CD4-positive, alpha-beta T cell treated with Interleukin-21 for 1 hour (primary cell): ENCODE results near the gene TNIK.
A peak's percentile ranks its signal among the peaks of the same experiment; 100 is the strongest.
"Not testable (repeated sequence)": the region's sequence is repeated elsewhere in the genome, so short reads cannot be mapped to it uniquely, and the experiment has no call there.

Source experiments
- DNase-seq: peaks from one replicate; pipeline ENCODE4 v3.0.0-alpha.2; 2020

Gene TNIK

DNA sequence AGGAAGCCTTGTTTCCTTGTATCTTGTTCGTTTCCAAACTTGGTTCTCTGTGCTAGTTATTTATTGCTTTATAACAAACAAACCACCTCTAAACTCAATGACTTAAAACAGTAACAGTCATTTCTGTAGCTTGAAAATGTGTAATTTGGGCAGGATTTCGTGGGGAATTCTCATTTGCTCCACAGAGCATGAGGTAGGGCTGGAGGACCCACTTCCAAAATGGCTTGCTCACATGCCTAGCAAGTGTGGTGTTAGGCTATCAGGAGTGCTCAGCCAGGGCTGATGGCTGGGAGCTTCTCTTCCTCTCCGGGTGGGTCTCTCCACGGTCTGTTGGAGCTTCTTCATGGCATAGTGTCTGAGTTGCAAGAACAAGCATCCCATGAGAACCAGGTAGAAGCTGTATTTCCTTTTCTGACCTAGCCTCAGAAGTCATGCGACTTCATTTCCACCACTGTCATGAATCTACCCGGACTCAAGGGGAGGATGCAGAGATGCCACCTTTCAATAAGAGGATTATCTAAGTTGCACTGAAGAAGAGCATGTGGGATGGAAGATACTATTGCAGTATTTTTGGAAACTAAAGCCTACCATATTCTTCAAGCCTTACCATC, 8.2 kb upstream of the TNIK start:
- no peak for DNase-seq

DNA sequence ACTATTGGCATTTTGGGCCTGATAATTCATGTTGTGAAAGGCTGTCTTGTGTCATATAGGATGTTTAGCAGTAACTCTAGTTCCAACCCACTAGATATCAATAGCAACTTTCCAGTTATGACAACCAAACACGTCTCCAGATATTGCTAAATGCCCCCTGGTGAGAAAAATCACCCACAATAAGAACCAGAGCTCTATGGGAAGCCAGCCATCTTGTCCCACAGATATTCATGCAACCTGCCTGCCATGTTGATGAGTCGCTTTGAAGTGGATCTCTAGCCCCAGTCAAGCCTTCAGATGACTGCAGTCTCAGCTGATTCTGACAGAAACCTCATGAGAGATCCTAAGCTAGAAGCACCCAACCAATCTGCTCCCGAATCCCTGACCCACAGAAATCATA, 5.6 kb upstream of the TNIK start:
- DNase-seq: no peak

GRCh38 chr3:171464462-171464861, 4.3 kb upstream of the TNIK start:
- DNase-seq: no peak

DNA sequence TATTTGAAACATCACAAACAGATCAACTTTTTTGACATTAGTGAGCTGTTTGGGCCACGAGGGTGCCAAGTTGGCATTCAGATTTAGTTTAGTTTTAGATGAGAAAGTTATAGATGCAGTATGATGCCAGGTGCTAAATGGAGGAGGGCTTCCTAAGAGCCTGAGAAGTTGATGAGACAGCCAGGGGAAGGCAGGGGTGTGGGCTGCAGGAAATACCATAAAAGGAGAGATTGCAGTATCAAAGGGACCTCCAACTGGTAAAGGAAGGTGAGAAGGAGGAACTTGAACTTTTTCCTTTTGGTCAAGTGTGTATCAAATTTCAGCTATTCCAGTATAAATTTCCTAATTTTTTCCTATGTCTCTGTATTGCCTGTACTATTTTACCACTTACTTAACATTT, 2.0 kb upstream of the TNIK start:
- peak; percentile 52 for DNase-seq

- DNase-seq: no peak
Observed at GRCh38 chr3:171461525-171461917, 1.3 kb upstream of the TNIK start.

DNA sequence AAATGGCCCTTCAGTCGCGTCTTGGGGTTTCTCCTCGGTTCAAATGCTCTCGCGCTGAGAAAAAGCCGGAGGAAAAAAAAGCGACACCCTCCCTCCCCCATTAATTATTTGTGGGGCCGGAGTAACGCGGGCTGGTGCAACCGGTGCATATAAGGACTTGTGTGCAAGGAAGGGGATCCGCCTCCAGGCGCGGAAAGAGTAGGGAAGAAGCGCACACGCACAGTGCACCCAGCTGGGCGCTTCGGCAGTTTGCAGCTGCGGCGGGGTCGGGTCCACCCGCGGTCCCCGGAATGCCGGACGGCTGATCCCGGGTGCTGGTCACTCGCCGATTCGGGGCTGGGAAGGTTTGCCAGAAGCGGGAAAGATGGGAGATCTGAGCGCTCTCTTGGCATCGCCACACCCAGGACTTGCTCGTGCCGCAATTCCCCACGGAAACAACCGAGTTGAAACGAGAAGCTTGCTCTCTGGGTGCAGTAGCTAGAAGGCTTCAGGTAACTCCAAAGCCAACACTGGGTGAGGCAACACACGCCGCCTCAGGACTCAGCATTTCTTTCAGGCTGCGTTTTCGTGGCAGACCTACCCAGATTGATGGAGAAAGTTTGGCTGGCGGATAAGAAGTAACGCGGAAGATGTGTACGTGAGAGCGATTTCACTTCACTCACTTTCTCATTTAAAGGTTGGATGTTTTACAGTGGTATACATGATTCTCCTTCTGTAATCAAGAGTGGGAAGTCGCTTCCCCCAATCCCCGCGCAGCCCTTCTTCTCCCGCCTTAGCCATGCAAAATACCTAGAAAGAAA, 720 bp upstream of the TNIK start:
- DNase-seq: peak; percentile 38

GRCh38 chr3:171459137-171459941, 866 bp downstream of the TNIK start:
- DNase-seq: peak; percentile 75

GRCh38 chr3:171458864-171459136, 1.4 kb downstream of the TNIK start:
- DNase-seq: no peak

- peak; percentile 73 for DNase-seq
Observed at GRCh38 chr3:171458071-171458863, 1.9 kb downstream of the TNIK start.

GRCh38 chr3:171457607-171458061, 2.6 kb downstream of the TNIK start:
- peak; percentile 23 for DNase-seq

DNA sequence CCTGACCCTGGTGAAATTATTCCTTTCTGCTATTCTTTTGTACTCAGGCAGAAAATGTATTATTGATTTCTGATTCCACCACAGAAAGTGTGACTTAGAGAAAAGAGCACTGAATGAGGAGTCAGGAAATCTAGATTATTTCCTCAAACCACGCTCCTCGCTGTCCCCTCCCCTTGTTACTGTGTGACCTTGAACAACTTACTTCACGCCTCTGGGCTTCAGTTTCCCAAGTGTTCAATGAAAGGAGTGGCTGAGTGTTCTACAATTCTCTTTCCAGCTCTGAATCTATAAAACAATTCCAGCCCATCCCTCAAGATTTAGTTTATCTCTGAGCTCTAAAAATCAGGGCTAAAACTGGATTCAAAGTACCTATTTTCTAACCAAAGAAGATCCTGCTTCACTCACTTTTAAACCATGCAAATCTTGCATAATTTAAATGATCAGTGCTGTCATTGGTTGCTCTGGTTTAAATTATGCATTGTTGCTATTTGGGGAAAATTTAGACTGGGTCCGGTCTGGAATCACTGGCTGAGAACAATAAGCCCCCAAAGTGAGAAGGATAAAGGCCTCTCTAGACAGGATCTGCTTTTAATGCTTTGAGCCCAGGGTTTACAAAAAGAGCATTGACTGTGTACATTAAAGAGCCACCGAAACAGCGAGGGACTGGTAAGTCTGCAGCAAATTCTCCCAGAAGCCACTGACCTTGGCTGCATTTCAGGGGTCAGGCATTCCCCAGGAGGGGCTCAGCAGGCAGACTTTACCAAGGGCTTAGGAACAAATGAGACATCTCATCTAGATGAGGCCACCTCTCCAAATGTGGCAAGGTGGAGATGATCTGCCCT, 3.2 kb downstream of the TNIK start:
- no peak for DNase-seq

GRCh38 chr3:171455603-171456550, 4.3 kb downstream of the TNIK start:
- DNase-seq: no peak

- DNase-seq: no peak
Observed at GRCh38 chr3:171454041-171454440, 6.2 kb downstream of the TNIK start.

DNA sequence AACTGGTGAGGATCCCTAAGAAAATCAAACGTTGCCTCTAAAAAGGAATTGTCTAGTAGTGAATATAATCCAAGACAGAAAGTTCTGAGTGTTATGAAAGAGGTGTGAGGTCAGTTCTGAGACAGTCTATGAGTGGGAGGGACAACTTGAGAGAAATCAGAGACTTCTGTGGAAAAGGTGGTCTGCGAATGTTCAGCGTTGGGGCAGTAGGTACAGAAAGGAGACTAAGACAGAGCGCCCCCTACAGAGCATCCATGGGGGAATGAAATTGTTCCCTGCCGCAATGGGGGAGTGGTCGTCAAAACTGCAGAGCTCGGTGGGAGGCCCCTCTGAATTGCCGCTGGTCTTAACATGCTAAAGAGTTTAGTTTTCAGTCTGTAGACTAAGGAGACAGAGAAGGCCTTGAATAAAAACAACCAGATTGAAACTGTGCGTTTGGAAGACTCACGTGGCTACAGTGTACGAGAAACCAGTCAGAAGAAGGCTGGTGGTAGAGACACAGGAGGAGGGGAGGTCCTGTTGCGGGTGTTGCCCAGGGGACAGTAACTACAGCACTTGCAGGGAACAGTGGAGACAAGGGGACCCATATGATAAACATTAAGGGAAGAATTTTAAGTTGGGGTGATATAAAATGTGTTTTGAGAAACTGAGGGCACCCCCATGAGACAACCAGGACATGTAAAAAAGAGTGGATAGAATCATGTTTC, 6.9 kb downstream of the TNIK start:
- no peak for DNase-seq

GRCh38 chr3:171452328-171452727, 7.9 kb downstream of the TNIK start:
- no peak for DNase-seq

- no peak for DNase-seq
Observed at GRCh38 chr3:171451915-171452314, 8.3 kb downstream of the TNIK start.

DNA sequence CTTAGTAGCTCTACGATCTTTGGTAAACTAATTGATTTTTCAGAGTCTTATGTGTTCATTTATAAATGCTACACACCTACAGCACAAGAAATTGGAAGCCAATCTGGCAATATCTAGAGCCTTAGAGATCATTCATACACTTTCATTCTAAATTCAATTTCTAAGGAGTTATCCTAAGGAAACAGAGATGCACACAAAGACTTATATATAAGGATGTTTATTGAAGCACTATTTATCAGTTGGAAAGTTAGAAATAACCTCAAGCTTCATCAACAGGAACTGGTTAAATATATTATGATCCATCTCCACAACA, 12.7 kb downstream of the TNIK start:
- not testable (repeated sequence) for DNase-seq

DNA sequence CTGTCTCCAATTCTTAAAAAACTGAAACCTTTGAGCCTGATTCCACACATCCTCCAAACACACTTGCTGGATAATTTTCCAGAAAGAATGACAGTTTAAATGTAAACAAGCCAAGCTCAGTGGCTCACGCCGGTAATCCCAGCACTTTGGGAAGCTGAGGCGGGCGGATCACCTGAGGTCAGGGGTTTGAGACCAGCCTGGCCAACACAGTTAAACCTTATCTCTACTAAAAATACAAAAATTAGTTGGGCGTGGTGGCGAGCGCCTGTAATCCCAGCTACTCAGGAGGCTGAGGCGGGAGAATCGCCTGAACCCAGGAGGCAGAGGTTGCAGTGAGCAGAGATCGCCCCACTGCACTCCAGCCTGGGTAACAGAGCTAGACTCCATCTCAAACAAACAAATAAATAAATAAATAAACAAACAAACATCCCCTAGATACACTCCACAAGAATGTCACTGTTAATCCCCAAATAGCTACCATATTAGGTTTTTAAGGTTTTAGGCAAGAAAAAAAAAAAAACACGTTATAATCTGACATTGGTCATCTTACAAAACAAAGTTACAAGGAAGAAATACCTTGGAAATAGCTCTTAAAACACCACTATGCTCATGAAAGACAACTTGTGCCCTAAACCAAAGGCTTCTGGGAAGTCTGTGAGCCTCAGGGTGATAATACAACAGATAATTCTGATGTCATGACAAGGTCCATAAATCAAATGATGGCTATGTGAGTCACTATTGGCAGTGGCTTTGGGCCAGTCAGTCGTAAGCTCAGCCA, 13.2 kb downstream of the TNIK start:
- no peak for DNase-seq

DNA sequence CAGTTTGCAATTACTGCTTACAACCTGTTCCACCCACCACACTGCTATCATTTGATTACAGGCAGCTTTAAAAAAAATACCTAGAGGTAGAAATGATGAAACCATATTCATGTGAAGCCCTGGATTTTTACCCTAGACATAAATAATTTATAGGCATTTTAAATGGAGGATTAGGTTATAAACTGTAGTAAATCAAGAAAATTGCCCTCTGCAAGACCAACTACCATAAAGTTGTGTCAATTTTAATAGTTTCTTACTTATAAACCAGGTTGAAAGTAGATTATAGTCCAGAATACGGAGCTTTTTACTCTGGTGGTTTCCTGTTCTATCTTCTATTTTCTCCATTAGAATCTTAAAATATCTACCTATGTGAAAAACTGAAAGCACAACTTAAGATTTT, 13.9 kb downstream of the TNIK start:
- no peak for DNase-seq
